Endometrium (tissue), 2 donors: ENCODE data around the gene OR7D2.
A peak's percentile ranks its signal among the peaks of the same experiment; 100 is the strongest.
"Not testable (repeated sequence)": the region's sequence is repeated elsewhere in the genome, so short reads cannot be mapped to it uniquely, and the experiment has no call there.

ENCODE experiments used
- FAIRE-seq: peaks from 2 replicates; lab custom pipeline; 2012; peaks lifted over from hg19 to GRCh38; lab: Jason Lieb, UNC
- donor health status: control.
- donor health status: control.

Gene OR7D2

DNA sequence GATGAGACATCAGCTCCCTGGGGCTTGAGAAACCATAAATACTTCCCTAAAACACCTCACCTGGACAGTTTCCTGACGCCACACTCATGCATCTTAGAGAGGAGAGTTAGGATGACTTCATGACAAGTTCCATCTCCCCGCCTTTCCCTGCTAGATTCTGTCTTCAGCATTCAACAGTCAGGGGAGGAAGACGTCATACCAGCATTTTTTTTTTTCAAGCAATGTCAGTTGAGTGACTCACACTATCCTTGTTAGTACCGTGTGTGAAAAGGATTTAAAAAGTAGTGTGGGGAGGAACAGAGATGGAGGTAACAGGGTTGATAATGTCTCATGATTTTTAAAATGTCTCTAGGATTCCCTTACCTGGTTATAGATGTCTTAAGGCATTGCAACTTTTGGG, at the start of gene OR7D2:
Gene OR7D2 (plus strand): TSS at position 79 of the 400 bp plus-strand sequence. CDS start 6,803 bp downstream, outside the sequence.
- FAIRE-seq: no peak

DNA sequence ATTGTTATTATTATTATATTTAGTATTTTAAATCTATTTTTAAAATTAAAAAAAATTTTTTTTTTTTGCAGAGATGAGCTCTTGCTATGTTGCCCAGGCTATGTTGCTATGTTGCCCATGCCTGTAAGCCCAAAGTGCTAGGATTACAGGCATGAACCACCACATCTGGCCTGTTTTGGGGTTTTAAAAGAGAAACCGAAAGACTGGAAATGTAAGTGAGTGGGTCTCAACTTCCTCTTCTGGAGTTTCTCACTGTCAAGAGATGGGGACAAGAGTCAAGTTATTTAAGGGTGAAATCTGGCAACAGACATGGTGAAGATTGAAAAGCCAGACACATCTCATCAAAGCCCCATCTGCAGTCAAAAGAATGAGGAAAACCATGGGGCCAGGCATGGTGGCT, 47.8 kb upstream of the OR7D2 start:
- FAIRE-seq: no peak

DNA sequence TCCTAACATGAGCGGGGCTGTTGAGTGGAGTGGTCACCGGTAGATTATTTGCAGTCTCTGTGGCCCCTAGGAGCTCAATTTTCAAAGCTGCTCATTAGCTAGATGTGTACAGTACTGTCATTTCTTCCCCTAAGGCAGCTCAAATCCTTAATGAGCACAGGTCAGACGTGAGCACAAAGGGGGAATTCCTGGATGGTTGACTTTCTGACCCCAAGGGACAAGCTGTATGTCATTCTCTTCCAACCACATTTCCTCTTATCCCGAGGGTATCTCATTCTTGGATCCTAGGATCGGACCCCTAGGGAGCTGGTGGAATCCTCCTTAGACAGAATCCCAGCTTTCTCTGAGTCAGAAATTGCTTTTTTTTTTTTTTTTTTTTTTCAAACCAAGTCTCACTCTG, 46.4 kb upstream of the OR7D2 start:
- no peak for FAIRE-seq

DNA sequence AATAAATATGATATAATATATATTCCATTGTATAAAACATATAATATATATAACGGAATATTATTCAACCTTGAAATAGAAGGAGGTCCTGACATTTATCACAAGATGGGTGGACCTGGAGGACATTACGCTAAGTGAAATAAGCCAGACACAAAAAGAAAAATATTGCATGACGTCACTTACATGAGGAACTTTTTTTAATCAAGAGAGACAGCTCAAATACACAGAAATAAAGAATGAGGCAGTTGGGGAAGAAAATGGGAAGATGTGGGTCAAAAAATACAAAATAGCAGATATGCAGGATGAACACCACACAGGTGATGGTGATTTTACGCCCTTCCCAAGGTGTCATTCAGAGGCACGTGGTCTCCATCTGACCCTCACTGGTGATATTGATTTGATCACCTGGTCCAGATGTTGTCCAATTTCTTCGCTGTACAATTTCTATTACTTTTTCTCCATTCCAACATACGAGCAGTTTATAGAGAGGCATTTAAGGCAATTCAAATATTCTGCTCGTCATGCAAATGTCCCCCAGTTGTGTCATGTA, 39.1 kb upstream of the OR7D2 start:
- peak; percentile 91 for FAIRE-seq

DNA sequence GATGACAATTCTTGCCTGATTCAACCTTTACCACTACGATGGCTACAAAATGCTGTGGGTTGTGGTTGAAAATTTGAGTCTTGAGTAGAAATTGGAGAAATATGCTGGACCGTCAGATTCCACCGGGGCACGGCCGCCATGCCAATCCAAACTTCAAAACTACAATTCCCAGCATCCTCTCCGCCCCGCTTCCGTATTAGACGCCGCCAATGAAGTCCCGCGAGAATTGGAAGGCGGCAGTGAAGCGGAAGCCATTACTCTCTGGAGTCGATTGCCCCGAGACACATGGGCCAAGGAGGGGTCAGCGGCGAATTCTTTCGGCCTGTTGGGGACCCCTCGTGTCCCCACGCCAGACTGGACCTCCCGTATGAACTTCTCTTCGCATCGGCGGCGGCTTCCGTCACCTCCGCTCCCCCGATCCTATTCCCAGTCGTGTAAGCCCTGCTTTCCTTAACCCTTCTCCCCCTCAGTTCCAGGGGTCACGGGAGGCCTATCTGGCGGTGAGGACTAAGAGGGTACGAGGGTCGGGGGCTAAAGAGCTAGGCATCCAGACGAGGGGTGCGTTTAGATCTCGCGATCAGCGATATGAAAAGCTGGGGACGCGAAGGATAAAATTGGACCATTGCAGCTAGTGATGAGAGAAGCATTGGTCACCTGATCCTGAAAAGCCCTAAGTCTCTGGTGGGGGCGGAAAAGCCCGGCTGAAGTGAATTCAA, 38.5 kb upstream of the OR7D2 start, which contains the start of gene ZNF317:
Gene ZNF317 (plus strand): TSS at position 239 of the 716 bp plus-strand sequence. CDS start 15,620 bp downstream, outside the sequence.
- peak; percentile 83 for FAIRE-seq

DNA sequence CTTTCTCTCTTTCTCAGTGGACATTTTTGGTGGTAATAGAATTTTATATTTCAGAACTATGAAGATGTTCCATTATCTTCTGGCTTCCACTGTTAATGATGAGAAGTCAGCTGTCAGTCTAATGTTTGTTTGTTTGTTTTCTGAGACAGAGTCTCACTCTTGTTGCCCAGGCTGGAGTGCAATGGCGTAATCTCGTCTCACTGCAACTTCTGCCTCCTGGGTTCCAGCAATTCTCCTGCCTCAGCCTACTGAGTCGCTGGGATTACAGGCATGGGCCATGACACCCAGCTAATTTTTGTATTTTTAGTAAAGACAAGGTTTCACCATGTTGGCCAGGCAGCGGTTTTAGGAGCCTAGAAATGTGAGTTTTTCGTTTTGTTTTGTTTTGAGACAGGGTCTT, 33.9 kb upstream of the OR7D2 start:
- FAIRE-seq: no peak

DNA sequence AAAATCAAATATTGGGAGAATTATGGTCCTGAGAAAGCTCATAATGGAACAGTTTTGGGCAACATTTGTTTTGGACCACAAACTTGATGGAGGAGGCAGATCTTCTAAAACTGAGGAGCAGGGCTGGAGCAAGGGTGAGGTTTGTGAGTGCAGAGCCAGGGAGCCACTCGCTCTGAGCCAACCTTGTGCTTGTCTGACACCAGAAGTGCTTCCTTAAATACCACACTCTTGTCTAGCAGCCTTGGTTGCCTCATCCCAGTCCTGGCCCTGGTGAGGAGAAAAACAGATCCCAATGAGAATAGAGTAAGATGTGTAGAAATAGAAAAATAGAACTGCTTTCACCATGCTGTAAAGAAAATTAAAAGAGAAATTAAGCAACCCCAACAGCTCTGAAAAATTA, 31.9 kb upstream of the OR7D2 start:
- FAIRE-seq: no peak

DNA sequence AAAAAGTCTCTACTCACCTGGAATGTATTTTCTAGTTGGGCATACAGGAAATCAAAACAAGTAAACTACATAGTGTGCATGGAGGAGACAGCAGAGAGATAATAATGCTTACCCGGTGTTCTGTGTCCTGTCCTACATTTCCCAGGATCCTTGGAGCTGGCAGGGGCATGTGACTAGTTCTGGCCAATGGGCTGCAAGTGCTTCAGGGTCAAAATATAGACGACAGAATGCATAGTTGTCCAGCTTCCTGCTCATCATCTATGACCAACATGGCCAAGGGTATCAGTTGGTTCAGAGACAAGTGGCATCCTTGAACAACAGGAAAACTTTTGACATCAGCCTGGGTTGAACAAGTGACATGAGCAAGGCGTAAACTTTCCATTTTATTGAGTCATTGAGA, 30.1 kb upstream of the OR7D2 start:
- FAIRE-seq: no peak

DNA sequence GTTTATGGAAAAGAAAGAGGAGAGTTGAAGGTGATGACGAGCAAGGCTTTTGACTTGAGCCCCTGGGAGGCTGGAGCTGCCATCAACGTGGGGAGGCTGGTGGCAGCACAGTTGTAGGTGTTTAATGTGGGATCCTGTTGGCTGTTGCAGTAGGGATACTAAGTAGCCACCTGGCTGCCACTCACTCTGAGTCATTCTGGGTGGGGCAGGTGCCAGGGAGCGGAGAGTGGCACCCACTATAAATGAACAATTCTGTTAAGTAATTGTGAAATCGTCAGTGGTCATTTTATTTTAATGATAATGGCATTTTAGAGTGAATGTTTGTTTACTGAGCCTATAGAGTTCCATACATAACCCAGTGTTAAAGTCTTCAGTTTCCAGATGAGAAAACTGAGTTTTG, 28.8 kb upstream of the OR7D2 start:
- no peak for FAIRE-seq

DNA sequence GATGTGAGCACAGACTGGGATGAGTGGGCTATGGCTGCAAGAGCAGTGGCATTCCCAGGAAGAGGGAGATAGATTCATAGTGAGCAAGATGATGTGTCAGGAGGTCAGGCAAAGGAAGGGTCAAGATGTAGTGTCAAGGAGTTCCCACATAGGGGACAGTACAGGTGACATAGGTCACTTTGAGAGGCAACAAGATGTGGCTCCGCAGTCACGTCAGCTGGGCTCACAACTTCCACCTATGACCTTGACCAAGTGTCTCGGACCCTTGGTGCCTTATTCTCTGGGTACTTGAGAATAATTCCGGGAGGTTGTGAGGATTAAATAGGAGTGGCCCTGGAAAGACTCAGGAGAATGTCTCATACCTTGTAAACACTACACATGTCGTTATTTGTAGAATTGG, 28.1 kb upstream of the OR7D2 start:
- FAIRE-seq: no peak

DNA sequence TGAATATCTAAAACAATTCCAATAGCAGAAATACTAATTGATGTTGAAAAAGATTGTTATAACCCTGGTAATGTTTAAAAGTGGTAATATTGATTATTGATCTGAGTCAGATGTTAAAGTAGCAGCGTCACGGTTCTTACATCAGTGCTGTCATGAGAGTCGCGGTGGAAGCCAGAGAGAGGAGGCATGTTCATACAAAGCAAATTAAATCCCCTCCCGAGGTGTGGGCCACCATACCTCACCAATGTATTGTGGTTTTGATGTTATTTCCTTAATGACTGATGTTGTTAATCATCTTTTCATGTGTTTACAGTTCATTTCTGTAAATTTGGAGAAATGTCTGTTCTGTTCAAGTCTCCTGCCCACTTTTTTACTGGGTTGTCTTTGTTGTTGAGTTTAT, 27.4 kb upstream of the OR7D2 start:
- no peak for FAIRE-seq

DNA sequence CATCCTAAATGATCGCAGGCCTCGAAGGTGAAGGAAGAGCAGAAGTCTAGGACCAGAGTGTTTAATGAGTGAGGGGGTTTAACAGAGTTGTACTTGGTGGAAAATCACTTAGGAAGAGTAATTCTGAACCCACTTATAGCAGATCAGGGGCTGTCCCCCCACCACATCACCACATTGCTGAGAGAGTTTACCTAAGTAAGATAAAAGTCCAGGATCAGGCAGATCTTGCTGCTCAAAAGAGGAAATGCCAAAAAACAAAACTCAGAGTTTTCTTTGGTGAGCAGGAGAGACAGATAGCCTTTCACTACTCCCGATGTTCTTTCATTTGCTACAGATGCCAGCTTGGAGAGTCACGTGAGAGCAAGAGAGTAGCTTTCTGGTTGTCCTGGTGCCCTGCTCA, 23.2 kb upstream of the OR7D2 start:
- FAIRE-seq: no peak

DNA sequence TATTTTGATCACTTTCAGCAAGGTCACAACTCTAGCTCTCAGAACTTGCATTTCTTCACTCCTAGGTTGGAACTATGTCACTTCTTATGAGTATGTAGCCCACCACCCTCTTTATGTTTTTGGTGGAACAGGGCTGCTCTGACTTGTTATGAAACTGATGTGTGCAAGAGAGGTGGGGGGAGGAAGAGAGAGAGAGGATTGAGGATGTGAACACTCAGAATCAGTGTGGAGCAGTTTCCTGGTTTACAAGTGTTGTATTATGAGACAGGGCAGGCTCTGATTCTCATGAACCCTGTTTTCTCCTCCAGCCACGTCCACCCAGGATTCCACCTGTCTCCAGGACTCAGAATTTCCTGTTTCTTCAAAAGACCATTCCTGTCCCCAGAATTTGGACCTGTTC, 22.5 kb upstream of the OR7D2 start:
- no peak for FAIRE-seq

DNA sequence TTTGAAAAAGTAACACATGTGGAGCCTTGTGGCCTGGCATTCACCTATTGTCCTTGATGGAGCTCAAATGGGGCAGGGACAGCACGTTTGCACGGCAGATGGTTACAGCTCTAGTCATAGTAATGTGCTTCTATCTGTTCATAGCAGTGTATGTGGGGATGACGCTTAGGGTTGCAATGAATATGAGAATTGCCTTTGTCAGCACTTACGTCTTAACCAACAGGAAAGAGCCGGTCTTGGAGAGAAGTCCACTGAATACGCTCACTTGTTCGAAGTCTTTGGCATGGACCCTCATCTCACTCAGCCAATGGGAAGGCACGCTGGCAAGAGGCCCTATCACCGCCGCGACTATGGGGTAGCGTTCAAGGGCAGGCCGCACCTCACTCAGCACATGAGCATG, 18.9 kb upstream of the OR7D2 start:
- no peak for FAIRE-seq

DNA sequence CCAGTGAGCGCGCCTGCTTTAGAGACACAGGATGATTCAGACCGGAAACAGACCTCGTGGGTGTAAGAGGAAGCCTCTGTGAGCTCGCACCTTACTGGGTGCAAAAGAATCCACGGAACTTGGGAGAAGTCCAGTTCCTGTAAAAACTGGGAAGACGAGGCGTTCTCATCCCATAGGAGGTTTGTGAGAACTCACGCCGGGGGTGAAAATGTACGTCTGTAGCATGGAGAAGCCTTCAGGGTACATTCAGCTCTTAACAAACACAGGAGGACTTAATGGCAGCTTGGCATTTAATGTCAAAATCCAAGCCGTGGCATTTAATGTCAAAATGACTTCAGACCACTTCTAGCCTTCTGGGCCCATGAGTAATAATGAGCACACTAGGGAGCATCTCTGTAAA, 17.4 kb upstream of the OR7D2 start:
- FAIRE-seq: no peak

DNA sequence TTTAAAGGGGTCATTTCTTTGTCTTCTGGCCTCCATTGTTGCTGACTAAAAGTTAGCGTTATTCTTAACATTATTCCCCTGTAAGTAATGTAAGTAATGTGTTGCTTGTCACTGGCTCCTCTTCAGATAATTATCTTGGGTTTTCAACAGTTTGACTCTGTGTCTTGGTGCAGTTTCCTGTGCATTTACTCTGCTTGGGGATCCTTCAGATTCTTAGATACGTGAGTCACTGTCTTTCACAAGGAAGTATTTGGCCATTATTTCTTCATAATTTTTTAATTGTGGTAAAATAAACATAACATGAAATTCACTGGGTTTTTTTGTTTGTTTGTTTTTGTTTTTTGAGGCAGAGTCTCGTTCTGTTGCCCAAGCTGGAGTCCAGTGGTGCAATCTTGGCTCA, 13.5 kb upstream of the OR7D2 start:
- FAIRE-seq: no peak

DNA sequence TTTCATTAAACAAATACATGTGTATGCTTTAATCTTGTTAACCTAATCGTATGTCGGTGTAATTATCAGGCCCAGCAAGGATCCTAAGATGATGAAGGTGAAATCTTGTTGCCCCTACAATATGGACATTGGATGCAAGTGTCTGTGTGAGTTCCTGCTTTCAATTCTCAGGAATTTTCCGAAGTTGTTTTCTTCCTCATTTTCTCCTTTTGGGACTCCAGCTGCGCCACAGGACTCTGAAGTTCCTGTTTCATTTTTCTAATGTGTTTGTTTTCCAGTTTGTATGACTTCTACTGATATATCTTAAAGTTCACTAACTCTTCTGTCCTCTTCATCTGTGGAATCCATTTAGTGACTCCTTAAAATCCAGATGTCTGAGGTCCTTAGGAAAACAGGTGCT, 11.9 kb upstream of the OR7D2 start:
- FAIRE-seq: no peak

DNA sequence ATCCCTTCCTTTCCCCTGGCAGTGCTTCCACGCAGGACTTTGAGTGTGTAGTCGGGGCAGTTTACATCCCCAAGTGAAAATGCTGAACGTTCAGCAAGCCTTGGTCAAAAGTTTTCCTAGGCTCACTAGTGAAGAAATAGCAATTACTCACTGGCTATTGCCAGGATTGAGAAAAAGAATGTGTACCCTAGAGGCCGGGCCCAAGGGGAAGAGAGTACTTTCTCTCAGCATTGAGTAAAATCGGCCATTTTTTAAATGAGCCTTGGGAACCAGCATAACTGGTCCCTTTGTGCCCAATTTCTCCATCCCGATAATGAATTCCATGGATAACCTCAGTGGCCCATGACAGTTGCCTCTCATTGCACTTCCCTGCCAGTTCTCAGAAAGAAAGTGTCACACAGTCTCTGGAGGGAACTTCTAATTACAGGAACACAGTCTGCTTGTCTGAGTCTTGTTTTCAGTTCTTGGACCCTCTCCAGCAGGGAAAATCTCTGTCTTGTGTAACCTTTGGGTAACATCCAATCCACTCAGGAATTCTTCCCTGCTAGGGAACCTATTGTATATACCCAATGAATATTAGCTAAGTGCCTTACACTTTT, 7.3 kb upstream of the OR7D2 start:
- no peak for FAIRE-seq

DNA sequence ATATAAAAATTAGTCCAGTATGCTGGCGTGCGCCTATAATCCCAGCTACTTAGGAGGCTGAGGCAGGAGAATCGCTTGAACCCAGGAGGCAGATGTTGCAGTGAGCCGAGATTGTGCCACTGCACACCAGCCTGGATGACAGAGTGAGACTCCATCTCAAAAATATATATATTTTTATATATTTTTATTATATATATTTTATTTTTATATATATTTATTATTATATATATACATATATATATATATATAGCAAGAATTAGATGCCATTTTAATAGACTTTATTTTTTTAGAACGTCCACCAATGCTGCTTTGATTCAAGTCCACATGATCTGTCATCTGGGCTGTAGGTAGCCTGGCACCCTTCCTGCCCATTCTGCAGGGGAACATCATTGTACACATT, 3.5 kb upstream of the OR7D2 start:
- FAIRE-seq: no peak

DNA sequence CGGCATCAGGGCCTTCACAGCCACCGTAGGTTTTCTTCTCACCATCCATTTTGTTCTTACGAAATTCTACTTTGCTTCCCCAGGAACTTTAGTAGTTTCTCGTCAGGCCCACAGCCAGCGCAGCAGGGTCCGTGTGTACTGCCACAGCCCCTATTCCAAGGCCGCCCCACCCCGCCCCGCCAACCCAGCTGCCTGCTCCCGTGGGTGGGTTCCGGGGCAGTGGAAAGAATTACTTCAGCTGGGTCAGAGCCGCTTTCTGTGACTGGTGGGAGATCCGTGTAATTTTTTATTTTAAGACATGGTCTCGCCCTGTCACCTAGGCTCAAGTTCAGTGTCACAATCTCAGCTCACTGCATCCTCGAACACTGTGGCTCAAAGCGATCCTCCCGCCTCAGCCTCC, 4.2 kb downstream of the OR7D2 start:
- FAIRE-seq: no peak

DNA sequence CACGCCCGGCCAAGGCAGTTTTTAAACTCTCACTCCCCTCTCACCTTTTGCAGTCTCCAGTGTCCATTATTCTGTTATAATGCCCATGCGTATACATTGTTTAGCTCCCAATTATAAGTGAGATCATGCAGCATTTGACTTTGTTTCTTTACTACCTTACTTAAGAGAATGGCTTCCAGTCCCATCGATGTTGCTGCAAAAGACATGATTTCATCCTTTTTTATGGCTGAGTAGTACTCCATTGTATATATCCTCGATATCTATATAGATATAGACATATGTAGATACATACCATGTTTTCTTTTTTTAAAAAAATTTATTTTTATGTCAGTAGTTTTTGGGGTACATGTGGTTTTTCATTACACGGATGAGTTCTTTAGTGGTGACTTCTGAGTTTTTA, 8.4 kb downstream of the OR7D2 start:
- no peak for FAIRE-seq

DNA sequence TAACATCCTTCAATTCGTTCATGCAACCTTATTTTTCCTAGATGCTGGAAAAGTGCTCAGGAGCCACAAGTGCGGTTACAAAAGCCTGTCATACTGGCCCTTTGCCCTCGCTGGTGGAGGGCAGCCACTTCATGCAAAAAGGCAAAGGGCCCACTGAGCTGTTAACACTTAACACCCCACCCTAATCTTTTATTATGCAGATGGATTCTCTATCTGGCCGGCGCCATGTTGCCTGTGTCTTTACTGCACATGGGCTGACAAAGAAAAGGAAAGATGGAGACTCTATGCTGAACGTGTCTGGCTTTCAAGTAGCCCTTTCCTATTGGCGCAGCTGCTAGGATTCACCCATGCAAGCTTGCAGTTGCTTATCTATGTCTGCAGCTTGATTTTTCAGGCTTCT, 10.8 kb downstream of the OR7D2 start:
- FAIRE-seq: no peak

DNA sequence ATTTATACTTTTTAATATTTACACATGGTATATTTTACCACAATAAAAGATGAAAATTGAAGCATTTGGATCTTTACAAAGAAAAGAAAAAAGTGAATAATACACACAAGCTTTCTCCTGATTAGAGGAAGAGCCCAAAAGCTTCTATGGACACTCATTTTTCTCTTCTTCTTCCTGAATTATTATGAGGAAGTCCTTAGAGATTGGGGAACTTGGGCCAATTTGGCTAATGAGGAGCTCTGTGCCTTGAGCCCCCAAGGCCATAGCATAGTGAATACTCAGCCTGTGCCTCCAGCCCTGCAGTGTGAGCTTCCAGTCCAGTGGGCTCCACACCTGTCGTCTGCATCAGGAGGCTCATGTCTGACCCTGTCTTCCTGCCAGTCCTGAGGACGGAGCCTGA, 19.3 kb downstream of the OR7D2 start:
- FAIRE-seq: not testable (repeated sequence)
